Colonic mucosa (tissue), 4 donors: Measurements from ENCODE around the gene SHB. TPM values are rescaled to one million over a fixed set of nuclear protein-coding genes. Genes with fewer than 3 reads are reported as not detected.

ENCODE experiments used
- DNase-seq: peaks from one replicate; pipeline ENCODE4 v3.0.0-alpha.2; 2020
- H3K27ac ChIP-seq: fragments of 200-600 bp; one replicate; pipeline ENCODE4 v1.8.0; 2021
- H3K27me3 ChIP-seq: fragments of 200-600 bp; one replicate; pipeline ENCODE4 v1.8.0; 2021
- H3K36me3 ChIP-seq: fragments of 200-600 bp; one replicate; pipeline ENCODE4 v1.8.0; 2021
- H3K4me1 ChIP-seq: fragments of 200-600 bp; one replicate; pipeline ENCODE4 v1.8.0; 2021; ENCODE audit warnings: mild to moderate bottlenecking
- H3K4me3 ChIP-seq: fragments of 200-600 bp; one replicate; pipeline ENCODE4 v1.8.0; 2021
- H3K9ac ChIP-seq, 2 donors: one replicate each; pipeline ENCODE4 v1.7.0; 2013; ENCODE audit warnings: control low read depth in 2 of 2, low read depth in 2 of 2, low read length in 2 of 2
- H3K9me3 ChIP-seq: fragments of 200-600 bp; one replicate; pipeline ENCODE4 v1.8.0; 2021
- intact Hi-C: fragments of 100-400 bp; cut with DNase I; formaldehyde crosslinking; loops from one replicate; pipeline ENCODE4 v1.14.1; 2022
- total RNA-seq, 2 donors: library from RNA; stranded (reverse); fragmentation: NEBNext Ultra II Directional in 1 of 2; extraction: Animal tissue kit (Norgen Biotek cat#: 25700) in 1 of 2; gene quantifications; one replicate each; pipeline ENCODE4 v1.2.1, GENCODE V29; 2021
- TF ChIP-seq, protein P1 (sequence below): fragments of 200-600 bp; IDR thresholded peaks from one replicate; pipeline ENCODE4 v1.8.0; 2022; ENCODE audit warnings: antibody characterized with exemption, mild to moderate bottlenecking
- donor health status: healthy.
- donor health status: DM: no; HTN: no; CAD: no.
- donor health status: DM: no; HTN: no; CAD: no.

The SHB gene
- total RNA-seq, 2 donors from 2014 or later, result 17.4 to 24.0 TPM

DNA sequence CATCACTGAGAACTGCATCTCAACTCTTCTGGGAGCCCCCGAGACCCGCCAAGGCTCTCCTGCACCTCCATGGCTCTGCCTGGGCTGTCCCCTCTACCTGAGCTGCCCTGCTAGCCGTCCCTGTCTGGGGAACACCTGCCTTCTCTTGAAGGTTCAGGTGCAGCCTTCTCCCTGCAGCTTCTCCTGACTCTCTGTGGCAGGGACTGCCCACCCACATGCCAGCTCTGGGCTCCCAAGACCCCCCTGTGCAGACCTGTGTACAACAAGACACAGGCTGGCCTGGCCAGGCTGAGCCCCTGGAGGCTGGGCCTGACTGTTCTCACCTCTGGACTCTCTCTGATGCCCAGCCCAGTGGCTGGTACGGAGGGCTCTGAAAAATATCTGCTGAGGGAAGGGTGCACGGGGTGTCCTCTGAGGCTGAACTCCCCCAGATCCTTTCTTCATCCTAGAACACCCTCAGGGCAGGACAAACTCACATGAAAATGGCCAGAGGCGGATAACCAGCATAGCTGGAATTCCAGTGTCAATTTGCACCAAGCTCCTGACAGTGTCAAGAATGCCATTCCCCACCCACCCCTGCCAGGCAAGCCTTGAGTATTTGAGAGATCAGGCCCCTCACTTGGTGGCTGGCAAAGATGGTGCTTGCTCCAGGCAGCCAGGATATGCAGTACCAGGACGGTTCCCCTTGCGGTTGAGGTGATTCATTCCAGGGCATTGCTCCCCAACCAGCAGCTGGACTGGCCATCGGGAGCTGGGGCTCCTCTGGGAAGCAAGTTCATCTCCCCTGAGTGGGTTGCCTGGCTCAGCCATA lies 124.2 kb downstream of the SHB start:
- no peaks in the 10 kb centered on the region for H3K27me3 ChIP-seq
- TF ChIP-seq, protein P1, sequence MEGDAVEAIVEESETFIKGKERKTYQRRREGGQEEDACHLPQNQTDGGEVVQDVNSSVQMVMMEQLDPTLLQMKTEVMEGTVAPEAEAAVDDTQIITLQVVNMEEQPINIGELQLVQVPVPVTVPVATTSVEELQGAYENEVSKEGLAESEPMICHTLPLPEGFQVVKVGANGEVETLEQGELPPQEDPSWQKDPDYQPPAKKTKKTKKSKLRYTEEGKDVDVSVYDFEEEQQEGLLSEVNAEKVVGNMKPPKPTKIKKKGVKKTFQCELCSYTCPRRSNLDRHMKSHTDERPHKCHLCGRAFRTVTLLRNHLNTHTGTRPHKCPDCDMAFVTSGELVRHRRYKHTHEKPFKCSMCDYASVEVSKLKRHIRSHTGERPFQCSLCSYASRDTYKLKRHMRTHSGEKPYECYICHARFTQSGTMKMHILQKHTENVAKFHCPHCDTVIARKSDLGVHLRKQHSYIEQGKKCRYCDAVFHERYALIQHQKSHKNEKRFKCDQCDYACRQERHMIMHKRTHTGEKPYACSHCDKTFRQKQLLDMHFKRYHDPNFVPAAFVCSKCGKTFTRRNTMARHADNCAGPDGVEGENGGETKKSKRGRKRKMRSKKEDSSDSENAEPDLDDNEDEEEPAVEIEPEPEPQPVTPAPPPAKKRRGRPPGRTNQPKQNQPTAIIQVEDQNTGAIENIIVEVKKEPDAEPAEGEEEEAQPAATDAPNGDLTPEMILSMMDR, result no peak
- DNase-seq, result no peak
- no peaks in the 10 kb centered on the region for H3K4me1 ChIP-seq
- H3K9me3 ChIP-seq, result no peaks in the 10 kb centered on the region
- no peaks in the 10 kb centered on the region for H3K36me3 ChIP-seq
- H3K4me3 ChIP-seq, result no peak overlapping the region
- intact Hi-C loops, result no loop called here
- H3K9ac ChIP-seq, result no peak overlapping the region
- H3K27ac ChIP-seq, result no peak overlapping the region

DNA sequence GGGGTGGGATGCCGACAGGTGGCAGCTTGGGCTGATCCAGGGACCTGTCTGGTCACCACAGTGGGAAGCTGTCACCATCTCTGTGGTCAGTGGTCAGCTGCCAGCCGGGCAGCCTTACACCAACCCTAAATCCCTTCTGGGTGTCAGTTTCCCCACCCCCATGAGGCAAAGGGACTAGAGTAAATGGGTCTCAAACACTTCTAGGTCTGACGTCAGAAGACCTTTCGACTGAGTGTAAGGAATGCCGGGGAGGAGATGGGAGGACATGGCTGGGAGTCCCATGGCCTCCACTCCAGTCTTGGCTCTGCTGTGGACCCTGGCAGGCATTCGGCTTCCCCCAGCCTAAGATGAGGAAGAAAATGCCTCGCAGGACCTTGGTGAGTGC lies 124.8 kb downstream of the SHB start:
- Histone ChIP-seq H3K9me3 (no peaks in the 10 kb centered on the region), H3K4me3 (no peak overlapping the region), H3K4me1 (no peaks in the 10 kb centered on the region), H3K27ac (no peak overlapping the region), H3K9ac (no peak overlapping the region), H3K36me3 (no peaks in the 10 kb centered on the region), H3K27me3 (no peaks in the 10 kb centered on the region)
- no peak for DNase-seq
- intact Hi-C loops, result no loop called here
- TF ChIP-seq, protein P1, result no peak

DNA sequence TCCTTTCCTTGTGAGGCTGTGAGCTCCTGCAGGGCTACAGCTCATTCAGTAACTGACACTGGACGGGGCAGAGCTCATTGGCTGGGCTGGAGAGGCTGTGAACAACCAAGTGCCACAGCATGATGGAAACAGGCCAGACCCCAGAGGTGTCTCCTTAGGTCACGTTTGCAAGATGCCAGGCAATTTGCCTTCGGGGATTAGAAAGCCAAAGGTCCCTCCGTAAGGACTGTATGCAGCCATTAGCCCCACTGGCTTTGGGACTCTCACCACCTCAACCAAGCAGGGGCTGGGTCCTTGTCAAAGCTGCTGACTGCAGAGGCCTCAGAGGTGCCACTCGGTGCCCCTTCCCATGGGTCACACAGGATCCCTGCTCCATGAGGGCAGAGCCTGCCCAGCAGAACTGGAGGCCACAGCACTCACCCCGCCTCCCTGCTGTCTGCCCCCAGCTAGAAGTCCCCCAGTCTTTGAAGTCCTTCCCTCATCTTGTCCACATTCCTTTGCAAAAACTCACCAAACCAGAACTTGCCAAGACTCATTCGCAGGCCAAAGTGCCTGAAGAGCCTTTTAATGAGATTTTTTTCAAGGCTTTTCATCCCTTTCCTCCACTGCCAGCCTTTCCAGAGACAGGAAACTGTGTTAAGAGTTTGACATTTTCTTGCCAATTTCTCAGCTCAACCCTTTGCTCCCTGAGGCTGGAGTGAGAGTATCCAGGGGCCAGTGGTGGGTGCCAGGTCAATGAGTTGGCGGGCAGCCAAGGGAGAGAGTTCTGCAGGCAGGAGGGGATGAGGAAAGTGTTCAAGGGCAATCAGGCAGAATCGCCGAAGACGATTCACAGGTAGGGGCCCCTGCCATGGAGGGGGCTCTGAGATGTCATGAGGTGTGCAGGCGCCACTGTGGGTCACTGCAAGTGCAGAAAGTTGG lies 125.4 kb downstream of the SHB start:
- Histone ChIP-seq H3K36me3 (no peaks in the 10 kb centered on the region), H3K9me3 (no peaks in the 10 kb centered on the region), H3K4me1 (no peaks in the 10 kb centered on the region), H3K4me3 (no peak overlapping the region), H3K27me3 (no peaks in the 10 kb centered on the region), H3K9ac (no peak overlapping the region), H3K27ac (no peak overlapping the region)
- intact Hi-C loops, result no loop called here
- TF ChIP-seq, protein P1, result no peak
- no peak for DNase-seq

DNA sequence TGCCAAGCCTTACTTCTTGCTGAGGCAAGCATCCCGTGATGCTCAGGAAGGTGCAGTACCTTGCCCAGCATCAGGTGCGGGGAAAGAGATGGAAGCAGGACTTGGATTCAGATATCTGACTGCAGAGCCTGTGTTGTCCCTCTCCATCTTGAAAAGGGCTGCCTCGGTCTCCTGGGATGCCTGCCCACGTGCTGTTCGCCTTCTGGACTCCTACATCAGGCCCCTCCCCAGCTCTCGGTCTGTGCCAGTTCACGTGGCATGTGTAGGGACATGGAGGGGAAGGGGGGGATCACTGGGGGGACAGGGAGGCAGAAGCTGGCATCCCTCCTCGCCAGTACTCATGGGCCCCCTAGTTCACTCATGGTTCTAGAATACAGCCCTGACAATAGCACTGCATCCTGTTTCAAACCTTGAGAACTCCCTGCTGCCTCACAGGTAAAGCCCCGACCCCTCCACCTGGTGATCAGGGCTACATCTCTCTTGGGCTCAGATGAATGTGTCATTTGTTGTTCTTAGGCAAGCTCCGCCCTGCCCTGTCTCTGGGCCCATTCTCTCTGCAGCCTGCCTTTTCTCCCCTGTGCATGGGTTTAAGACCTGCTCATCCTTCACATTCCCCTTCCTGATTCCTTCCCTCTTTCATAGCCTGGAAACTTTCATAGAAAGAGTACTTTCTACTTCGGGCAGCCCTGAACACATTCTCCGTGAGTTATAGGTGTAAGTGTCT lies 126.2 kb downstream of the SHB start:
- Histone ChIP-seq H3K4me3 (no peak overlapping the region), H3K27me3 (no peaks in the 10 kb centered on the region), H3K27ac (no peak overlapping the region), H3K9me3 (no peaks in the 10 kb centered on the region), H3K9ac (no peak overlapping the region), H3K4me1 (no peaks in the 10 kb centered on the region), H3K36me3 (no peaks in the 10 kb centered on the region)
- TF ChIP-seq, protein P1, result no peak
- intact Hi-C loops, result no loop called here
- DNase-seq, result no peak

DNA sequence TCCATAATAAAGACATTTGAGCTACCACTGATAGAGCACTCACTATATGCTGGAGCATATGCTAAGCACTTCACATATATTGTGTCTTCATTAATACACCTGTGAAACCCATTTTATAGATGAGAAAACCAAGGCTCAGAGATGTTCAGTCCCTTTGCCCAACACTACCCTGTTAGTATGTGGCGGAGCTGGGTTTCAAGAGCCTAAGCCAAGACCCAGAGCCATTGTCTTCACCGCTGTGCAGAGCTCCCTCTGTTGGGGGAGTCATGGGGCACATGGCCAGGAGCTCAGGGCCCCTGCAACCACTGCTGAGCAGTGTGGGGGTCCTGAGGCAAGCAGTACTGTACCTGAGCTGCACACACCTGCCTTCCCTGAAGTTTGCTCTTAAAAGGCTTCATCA lies 127.8 kb downstream of the SHB start:
- Histone ChIP-seq H3K9ac (no peak overlapping the region), H3K9me3 (no peaks in the 10 kb centered on the region), H3K4me3 (no peak overlapping the region), H3K27me3 (no peaks in the 10 kb centered on the region), H3K27ac (no peak overlapping the region), H3K36me3 (no peaks in the 10 kb centered on the region), H3K4me1 (no peaks in the 10 kb centered on the region)
- no peak for DNase-seq
- TF ChIP-seq, protein P1, result no peak
- intact Hi-C loops, result no loop called here
